HG03442 (cell line): ENCODE data around the gene SPINDOC.

Source experiments
- ATAC-seq: cut with Tn5 transposase; IDR thresholded peaks from one replicate; pipeline ENCODE4 v1.9.1; 2021; ENCODE audit warnings: mild to moderate bottlenecking, moderate library complexity; ENCODE audit not compliant: unreplicated experiment

SPINDOC gene

DNA sequence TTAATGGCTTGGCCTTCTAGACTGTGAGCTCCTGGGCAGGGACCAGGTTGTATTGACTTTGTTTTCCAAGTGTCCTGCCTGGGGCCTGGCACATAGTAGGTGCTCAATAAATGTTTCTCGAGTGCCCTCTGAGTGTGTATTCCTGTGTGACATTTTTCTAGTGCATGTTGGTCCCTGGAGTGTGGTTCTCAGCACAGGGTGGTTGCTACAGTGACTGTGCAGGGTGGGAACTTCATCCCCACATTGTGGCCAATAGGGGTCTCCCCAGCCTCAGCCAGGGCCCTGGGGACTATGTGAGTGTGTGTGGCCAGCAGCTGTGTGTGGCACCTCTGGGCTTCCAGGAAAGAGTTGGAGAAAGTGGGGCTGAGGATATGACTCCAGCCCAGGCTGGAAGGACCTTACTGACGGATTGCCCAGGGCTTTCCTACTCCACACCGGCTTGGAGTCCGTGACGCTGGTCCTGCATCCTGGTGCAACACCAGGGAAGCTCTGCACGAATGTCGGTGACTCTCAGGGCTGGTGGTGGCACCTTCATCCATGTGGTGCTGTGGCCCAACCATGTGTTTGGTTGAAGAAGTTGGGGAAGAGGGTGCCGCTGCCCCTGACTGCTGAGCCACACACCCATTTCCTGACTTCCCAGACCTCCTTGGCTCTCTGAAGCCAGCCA lies 16.7 kb downstream of the SPINDOC start:
- ATAC-seq: no peak

DNA sequence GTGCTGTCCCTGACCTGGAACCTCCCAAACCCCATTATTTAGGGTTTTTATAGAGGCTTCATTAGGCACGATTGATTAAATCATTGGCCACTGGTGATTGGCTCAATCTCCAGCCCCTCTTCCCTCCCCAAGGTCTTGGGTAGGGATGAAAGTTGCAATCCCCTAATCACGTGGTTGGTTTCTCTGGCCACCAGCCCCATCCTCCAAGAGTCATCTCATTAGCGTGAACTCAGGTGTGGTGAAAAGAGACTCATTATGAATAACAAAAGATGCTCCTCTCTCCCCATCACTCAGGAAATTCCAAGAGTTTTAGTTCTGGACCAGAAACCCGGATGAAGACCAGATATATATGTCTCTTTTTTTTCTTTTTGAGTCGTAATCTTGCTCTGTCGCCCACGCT lies 18.1 kb downstream of the SPINDOC start:
- ATAC-seq: no peak

DNA sequence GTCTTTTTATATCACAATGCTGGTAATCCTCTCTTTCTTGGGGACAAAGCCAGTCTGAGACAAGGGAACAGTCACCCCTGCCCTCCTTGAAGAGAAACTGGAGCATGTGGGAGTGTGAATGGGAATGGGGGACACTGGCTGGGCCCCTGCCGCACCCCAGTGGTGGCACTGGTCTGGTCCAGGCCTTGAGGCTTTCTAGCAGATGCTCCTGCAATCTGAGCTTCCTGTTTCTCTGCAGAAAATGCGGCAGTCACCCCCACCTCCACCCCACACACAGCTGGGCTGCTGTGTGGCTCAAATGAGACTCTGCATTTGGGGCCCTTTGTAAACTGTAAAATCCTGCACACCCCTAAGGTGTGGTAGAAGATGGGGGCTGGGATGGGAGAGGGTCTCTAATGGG lies 19.1 kb downstream of the SPINDOC start:
- no peak for ATAC-seq

DNA sequence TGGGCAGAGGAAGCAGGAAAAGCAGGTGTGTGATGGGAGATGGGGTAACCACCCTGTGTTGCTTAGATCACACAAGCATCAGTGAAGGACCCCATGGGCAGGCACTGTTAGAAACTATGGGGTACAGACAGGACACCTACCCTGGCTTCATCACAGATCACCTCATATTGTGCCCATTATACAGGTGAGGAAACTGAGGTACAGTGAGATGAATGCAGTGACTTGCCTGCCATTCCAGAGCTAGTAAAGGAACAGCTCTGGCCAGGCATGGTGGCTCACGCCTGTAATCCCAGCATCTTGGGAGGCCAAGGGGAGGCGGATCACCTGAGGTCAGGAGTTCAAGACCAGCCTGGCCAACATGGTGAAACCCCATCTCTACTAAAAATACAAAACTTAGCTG lies 19.8 kb downstream of the SPINDOC start:
- no peak for ATAC-seq

DNA sequence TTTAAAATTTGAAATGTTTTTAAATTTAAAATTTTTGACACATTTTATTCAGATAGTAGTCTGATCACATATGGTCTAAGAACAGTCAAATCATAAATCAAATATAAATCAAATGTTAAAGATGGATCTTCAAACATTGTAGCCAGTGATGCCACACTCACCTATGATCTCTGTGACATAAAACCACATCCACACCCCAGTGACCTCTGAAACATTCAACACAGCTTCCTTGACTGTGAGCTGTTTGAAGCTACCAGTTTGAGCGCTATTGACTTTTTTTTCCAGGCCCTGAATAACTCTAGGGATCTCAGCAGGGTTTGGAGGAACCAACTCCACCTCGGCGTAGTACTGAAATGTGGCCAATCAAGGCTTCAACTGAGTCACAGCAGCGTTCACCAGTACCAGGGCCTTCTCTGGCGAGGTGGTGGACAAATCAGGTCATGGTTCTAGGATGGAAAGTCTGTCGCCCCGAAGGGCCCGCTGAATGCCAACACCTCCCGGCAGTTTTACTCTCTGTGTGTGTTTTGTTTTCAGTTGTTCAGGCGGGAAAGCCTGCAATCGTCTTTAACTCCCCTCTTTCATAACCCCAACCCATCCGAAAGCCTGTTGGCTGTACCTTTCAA lies 21.4 kb downstream of the SPINDOC start:
- no peak for ATAC-seq

DNA sequence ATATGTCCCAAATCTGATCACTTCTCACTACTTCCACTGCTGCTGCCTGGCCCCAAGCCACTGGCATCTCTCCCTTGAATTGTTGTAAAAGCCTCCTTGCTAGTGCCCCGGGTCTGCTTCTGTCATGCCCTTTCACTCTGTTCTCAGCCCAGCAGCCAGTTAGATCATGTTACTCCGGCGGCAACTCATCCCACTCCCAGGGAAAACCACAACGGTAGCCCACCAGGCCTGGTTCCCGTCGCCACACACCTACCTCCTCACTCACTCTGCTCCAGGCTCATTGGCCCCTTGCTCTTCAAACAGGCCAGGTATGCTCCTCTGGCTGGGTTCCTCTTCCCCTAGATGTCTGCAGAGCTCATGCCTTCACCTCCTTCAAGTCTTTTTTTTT lies 21.9 kb downstream of the SPINDOC start:
- no peak for ATAC-seq

DNA sequence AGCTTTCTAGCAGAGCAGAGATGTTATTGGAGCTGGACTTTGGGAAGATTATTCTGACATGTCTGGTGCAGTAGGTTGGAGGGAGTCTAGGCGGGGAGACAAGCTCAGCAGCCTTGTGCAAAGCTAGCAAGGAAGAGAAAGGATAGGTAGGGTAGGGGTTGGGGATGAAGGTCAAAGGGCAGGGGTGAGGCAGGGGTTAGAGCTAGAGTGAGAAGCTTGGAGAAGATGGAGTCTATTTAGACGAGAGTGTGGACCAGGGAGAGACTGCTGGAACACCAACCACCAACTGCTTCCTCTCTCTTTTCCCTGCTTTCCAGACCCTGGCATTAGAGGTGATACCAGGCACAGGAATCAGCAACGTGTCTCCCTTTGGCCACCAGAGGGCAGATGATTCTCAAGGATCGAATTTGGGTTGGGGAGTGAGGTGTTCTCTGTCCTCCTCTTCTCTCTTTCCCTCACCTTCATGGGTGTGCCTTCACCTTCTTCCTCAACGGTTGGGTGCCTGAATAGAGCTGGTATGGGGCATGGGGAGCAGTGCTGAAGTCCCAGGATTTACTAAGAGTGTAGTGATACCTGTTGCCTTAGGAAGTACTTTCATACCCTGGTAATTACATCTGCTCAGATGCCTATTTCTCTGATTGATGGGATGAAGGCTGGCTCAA lies 23.9 kb downstream of the SPINDOC start:
- no peak for ATAC-seq

DNA sequence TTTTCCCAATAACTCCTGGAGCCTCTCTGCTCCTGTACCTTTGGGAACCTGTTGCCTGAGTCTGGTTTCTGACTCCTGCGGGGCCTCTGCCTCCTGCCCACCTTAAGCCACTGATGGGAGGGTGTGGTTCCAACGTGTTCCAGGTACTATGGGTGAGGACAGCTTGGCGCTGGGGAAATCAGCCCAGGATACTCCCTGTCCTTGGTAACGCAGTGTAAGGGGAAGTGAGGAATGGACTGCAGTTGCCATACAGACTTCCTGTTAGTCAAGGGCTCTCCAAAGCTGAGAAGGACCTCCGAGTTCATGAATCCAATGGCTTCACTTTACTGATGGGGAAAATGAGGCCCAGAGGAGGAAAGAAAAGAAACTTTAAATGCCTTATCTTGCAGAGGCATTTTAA lies 24.5 kb downstream of the SPINDOC start:
- no peak for ATAC-seq

DNA sequence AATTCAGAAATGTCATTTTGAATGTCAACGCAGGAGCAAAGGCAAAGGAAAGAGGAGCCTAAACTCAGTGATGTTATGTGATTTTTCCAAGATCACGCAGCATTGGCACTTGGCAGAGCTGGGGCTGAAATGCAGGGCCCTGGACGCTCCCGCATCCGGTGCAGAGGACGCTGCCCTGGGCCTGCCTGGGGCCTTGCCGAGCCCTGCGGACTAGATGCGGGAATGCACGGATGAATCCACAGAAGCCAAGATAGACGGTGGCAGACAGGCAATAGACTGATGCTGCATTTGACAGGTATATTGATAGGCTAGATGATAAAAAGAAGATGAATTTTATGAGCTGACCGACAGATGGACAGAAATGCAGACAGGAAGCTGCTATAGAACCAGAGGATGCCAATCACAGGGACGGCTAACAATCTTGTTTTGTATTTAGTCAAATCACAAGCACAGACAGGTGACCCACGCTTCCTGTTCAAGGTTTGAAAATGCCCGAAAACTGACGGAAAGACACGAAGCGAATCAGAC lies 25.0 kb downstream of the SPINDOC start:
- ATAC-seq: no peak

DNA sequence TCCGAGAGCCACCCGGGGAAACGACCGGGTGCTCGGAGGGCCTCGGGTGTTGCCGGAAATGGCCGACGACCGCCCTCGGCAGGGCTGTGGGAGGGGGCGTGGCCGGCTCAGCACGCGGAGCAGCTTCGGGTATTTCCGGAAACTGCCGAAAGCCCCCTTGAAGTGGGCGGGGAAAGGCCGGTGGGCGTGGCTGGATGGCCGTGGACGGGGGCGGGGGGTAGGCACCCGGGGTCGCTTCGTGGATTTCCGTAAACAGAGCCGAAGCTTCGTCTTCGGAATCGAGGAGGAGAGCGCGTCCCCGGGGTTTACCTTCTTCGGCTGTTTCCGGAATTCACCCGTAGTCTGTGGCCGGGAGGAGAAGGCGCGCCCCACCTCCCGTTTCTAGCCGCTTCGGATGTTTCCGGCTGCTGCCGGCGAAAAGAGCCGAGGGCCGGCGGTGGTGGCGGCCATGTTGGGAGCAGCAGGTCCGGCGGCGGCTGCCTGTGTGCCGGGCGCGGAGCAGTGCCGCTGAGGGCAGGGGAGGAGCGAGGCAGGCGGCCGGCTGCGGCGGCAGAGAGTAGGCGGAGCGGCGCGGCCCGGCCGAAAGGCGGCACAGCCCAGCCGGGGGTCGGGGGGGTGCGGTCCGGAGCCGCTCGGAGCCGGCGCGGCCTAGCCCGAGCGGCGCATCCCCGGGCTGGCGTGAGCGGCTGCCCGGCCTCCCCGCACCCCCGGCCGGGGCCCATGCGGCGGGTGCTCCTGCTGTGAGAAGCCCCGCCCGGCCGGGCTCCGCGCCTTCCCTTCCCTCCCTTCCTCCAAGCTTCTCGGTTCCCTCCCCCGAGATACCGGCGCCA lies 25.6 kb downstream of the SPINDOC start, which contains the start of gene MARK2:
TSS of gene MARK2 (plus strand) at position 433 of the 830 bp plus-strand sequence. CDS start at position 830, 397 bp downstream.
- ATAC-seq: peak; percentile 74

DNA sequence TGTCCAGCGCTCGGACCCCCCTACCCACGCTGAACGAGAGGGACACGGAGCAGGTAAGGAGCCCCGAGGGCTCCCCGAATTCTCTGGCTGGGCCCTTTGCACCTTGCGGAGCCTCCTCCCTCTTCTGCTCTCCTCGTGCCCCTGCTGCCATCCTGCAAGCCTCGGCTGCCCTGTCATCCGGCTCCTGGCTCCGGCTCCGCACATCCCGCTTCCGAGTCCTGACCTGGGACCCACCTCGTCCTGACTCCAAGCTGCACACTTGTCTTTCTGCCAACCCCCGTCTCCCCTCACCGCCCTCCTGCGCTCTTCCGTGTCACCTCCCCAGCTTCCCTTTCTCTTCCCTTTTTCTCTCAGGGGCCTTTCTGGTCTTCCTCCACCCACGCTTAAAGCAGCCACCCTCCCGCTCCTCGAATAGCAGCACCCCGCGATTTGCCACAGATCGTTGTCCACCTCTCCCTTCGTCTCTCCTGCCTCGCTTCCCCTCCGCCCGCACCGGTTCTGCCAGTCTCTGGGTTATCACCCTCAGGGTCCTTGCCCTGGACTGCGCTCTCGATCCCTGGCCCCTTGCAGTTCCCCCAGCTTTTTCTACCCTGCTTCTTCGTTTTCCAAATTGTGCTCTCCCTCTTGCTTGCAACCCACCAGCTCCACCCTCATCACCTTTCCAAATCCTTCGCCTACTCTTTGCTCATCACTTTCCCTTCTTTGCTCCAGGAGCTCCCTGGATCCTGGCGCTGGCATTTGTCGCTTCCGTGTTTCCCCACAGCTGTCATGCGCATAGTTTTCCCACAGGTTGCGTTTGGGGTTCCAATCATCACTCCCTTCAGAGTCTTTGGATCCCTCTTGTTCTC lies 26.5 kb downstream of the SPINDOC start:
- no peak for ATAC-seq

DNA sequence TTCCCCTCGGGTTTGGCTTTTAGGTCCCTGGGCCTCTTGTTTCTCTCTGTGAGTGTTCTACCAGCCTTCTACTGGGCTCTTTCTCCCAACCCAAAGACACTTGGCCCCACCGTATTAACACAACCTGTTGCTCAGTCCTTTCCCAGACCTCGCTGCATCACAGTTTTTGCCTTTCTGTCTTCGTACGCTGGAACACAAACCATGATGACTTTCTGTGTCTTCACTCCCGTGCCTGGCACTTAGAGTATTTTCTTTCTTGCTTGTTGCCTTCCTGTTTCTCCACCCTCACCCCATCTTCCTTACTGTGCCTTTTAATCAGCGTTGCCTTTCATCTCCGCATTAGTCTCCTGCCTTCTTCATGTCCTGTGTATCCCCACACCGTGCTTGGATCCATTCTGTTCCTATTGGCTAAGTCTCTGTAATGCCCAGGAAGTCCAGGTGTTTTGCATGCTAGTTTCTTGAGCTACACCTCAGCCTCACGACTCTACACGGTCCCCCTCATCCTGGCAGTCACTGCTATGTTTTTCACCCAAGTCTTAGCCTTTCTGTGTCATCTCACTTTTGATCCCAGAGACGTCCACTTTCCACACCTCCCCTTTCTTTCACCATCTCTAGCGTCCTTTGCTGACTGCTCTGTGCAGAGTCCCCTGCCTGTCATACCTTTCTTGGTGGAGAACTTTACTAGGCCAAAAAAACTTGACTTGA lies 27.3 kb downstream of the SPINDOC start:
- no peak for ATAC-seq

DNA sequence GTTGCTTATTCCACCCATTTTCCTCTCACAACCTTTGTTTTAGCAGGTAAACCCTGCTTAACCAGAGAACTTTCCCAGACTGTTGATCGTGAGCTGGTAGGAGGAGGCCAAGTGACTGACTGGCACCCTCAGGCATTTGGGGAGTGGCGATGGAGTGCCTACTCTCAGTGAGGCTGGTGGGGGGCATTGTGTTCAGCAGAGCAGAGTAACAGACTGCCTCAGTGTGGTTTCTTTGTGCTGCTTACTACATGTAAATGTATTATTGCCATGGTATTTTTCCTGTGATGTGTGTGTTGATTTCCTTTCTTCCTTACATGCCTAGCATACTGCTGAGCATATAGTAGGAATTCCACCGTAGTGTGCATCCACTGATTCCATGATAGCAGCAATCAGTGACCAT lies 28.3 kb downstream of the SPINDOC start:
- no peak for ATAC-seq

DNA sequence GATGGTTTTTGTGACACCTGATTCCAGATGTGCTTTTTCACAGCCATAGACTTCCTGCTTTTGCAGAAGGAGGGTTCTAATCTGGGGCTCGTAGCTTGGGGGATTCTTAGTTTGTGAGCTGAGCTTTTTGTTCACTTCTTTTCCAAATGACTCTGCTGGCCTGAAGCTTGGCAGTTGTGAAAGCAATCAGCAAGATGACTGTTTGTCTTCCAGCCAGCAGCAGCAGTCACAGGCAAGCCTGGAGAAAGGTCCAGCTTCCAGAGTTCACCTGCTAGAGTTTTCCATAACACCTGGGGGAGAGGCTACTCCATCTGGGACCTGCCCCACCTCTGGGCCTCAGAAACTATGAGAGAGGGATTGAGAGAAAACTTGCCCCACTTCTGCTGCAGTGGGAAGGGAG lies 29.8 kb downstream of the SPINDOC start:
- ATAC-seq: no peak

DNA sequence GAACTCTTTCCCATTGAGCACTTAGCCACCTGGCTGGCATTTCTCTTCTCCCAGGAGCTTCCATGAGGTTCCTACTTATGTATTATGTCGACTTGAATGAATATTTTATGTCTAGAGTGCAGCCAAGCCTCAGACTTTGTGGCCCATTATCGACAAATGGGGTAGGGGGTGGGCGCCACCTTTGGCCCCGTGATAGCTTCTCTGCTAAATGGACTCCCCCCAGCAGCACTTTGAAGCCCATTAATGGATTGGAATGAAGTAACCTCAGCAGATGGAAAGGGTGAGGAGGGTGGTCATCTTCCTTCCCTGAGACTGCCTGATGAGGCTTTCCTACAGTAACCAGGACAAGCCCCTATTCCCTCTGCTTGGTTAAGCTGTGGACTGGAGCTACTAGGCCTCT lies 31.6 kb downstream of the SPINDOC start:
- no peak for ATAC-seq

DNA sequence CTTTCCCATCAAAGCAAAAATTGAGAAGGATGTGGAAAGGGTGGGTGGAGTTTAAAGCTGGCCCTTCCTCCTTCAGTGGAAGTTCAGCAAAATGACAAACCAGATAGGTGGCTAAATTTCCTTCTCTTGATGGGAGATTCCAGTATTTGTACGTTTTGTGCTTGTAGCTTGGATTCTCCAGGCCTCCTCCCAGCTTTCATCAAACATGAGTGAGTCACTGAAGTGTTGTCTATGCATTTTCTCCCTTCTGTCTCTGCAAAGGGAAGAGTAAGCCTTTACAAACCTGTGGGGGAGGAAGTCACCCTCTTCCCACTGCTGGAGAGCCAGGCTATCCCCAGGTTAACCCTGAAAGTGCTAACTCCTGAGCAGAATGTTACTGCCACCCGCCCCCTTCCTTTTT lies 32.0 kb downstream of the SPINDOC start:
- ATAC-seq: no peak

DNA sequence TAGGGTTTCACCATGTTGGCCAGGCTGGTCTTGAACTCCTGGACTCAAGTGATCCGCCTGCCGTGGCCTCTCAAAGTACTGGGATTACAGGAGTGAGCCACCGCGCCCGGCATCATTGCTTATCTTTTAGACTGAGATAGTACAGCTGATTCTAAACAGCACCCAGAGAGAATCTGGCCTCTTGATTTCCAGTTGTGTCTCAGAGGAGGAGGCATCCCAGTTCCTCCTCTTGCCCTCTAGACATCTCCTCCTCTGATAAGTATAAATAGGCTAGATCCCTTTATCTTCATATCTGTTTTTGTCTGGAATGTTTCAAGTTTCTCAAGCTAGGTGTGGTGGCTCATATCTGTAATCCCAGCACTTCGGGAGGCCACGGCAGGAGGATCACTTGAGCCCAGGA lies 32.7 kb downstream of the SPINDOC start:
- ATAC-seq: no peak

DNA sequence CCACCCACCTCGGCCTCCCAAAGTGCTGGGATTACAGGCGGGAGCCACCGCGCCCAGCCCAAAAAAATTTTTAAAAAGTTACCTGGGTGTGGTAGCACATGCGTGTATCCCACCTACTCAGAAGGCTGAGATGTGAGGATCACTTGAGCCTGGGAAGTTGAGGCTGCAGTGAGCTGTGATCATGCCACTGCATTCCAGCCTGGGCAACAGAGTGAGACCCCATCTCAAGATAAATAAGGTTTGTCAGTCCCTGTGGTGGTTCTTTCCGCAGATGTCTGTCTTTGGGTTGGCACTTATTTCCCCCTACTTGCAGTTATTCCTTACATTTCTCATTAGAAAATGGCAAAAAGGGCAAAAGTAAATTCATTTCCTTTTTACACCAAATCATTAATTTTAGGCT lies 33.6 kb downstream of the SPINDOC start:
- no peak for ATAC-seq

DNA sequence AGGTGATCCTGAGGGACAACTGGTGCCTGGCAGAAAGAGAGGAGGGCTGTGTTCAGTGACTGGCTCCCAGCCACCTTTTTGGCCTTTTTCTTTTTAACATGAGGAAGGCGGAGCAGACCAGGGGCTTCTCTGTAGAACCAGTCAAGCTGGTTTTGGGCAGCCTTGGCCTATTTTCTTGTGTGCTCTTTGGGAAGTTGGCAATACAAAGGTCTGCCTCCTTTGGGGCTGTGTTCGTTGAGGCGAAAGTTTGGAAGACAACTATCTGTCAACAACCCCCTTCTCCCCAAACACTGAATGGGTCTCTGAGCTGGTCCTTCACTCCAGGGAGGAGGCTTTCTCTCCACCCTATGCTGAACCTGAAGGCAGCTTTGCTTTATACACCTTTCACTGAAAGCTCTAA lies 34.1 kb downstream of the SPINDOC start:
- no peak for ATAC-seq

DNA sequence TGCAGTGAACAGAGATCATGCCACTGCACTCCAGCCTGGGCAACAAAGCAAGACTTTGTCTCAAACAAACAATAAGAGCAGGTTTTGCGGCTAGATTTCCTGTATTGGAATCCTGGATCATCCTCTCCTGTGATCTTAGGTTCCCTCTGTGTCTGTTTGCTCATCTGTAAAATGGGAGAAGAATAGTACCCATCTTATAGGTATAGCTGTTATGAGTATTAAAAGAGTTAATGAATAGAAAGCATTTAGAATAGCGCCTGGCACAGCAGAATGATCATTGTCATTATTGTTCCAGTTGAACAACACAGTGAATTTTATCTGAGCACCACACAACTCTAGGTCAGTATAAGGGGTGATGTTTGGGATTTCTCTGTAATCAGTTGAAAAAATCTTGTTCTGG lies 36.4 kb downstream of the SPINDOC start:
- ATAC-seq: no peak
